Hypothalamus (tissue), 51 donors: ENCODE data around the gene LGR4.
A peak's percentile ranks its signal among the peaks of the same experiment; 100 is the strongest.

Experiments
- DNase-seq, 51 donors: peaks; one replicate each; lab custom pipeline; 2025; lab: John Stamatoyannopoulos, UW

Gene LGR4

DNA sequence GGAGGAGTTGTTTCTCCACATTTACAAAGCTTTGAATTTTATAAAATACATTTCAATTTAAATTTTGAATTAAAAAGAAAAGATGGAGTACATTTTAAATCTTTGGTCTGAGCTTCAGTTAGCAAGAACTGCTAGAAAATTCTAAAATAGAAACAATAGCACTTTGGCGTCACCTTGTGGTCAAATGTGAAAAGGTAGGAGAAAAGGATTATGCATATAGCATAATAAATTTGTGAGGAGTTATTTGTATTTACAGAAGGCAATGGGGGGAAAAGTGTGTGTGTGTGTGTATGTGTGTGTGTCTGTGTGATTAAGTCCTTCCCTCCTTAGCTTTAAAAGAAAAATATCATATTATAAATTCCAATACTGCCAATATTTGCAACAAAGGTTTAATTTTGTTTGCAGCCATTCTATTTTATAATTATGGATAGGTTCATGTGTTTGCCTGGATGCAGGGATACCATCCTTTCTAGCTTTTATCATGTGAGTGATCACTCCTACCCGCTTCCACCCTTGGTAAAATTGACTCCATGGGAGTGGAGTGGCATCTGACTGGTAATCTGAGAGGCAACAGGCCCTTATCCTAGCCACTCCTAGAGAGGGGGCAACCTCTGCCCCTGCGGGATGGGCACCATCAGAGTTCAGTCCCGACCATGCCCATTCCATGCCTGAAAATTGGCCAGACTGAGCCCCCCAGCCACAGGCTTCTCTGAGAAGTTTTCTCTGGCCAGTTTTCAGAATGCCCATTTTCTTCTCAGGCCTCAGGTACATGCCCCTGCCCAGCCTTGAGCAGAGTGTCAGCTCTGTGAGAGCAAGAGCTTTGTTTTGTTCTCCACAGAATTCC, 13.6 kb upstream of the LGR4 start:
- peak in 8 of 51 donors; percentile 3 to 67 (median 16) for DNase-seq

DNA sequence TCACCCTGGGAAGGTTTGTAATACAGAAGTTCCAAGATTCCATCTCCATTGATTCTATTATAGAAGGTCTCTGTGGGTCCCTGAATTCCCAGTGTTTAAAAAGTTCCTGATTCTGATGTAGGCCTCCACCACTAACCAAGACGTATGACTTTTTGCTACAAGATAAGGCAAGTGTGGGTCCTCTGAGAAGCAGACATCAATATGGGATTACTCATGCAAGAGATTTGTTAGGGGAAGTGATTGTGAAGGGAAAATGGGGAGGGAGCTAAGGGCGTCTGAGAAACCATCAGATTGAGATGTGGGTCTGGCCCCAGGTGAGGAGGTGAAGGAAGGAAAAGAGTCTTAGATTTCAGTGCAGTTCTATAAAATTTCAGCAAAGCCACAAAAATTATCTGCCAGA, 10.2 kb upstream of the LGR4 start:
- no peak for DNase-seq

DNA sequence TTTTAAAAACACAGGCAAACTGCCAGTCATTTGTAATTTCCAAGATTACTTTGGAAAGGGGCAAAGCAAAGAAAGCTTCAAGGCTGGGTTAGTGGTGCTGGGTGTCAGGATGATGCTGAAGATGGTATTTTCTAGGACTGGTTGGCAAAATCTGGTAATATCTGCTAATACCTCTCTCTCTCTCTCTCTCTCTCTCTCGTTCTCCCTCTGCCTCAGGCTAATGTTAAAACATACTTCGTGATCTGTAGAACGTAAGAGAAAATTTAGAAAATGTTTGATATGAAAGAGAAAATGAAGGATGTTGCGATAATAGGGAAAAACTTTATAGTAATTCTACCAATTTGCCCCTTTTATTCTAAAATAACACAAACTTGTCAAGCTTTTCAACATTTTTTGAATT, 9.4 kb upstream of the LGR4 start:
- no peak for DNase-seq

DNA sequence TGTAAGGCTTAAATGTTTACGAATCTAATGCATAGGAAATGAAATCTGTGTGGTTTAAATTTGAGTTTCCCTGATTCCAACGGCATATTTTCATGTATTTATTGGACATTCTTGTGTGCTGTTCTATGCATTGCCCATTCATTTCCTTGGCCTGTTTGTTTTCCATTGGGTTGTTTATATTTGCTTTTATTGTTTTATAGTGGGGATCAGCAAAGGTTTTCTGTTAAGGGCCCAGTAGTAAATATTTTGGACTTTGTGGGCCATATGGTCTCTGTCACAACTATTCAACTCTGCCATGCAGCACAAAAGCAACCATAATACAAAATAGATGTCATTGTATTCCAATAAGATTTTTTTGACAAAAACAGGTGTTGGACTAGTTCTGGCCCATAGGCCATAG, 5.2 kb upstream of the LGR4 start:
- DNase-seq = no peak

DNA sequence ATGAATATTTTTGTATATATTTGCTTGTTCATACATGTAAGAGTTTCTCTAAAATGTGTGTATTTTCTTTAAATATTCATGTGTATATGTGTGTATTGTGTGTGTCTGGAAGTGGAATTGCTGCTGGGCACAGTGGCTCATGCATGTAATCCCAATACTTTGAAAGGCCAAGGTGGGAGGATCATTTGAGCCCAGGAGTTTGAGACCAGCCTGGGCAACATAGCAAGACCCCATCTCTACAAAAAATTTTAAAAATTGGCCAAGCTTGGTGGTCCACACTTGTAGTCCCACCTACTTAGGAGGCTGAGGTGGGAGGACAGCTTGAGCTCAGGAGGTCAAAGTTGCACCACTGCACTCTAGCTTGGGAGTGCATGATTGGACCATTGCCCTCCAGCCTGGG, 4.7 kb upstream of the LGR4 start:
- DNase-seq = no peak

DNA sequence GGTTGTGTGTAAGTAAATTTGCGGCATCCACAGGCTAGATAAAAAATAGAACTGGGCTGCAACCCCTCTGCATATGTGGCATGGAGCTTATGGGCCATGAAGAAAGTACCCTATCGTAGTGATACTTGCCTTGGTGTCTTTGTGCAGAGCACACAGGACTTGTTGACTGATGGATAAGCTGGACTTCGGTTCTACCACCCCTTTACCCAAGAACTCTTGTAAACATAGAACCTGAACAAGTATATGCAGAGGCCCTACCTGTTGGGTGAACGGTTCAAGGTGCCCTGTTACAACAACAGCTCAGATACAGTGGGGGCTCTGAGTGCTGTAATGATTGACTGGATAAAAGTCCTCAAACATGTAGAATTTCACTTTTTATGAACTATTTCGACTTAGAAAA, 3.0 kb upstream of the LGR4 start:
- no peak for DNase-seq

DNA sequence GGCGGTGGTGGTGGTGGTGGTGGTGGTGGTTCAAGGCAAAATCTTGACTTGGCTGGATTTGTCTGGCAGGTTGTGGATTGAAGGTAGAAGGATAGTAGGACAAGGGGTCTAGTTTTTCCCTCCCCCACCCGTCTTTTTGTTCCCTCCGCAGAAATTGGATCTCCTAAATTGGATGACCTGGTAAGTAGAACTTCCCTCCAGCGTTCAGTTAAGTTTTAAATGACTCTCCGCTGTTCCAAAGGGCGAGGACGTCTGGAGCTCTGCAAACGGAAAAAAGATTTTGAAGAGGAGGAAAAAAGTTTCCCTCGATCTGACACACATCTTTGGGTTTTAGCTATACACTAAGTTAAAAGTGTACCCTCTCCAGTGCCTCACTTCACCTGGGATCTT, 422 bp upstream of the LGR4 start:
- no peak for DNase-seq

DNA sequence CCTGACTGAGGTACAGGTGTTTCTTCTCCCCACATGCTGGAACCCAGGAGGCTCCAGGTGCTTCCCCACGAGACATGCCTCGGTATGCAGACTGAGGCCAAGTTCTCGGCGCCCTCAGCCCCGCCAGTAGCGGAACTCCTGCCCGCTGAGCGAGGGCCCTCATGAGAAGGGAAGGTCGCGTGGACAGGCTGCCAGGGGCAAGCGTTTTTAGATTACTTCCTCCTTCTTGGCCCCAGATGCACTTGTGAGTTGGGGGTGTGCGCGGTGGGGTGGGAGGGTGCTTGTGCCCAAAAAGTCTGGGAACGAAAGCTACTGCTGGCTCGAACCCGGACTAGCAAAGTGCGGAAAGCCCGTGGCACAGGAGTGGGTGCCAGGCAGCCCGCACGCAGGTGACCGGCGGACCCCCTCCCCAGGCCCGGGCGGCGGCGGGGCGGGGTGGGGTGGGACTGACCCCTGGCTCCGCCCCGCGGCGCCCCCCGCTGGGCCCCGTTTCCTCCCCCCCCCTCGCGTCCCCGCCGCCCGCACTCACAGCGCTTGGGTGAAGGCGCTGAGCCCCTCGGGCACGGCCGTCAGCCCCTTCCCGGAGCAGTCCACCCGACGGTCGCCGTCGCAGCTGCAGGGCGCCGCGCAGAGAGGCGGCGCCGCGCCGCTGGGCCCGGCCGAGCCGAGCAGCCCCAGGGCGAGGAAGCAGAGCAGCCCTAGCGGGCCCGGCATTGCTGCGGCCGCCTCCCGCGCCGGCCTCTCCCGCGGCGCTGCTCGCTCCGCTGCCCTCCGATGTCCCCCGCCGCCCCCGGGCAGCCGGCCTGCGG, 797 bp downstream of the LGR4 start:
- DNase-seq = peak in 38 of 51 donors; percentile 6 to 66 (median 42)

DNA sequence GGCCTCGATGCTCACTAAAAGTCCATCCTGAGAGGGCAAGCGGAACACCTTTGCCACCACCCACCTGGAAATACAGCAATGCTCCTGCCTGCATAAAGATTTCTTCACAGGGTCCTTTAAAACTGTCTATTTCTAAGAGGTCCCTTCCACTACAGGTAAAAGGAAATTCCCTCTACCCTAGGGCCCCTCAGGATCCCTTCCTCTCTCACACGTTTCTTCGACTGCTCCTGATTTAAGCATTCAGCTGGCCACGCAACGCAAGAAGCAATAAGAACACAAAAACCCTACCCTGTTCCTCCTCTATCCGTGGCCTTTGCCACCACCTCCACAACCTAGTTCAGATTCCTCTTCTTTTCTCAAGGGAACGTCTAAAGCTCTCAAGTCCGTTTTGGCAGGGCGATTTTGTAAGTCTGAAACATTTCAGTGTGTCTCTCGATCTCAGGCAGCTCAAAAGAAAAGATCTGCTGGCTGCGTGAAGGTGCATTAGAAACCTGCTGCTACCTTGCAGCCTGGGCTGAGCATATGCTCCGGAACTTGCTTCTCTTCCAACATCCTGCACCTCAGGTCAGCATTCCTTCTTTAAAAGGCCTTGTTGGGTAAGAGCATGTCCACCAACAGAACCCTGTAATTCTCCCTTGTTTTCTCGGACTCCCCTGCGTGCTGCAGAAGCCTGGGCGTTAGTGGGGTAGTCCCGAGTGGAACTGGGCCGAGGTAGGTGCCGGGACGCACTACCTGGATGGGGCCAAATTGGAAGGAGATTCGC, 1.6 kb downstream of the LGR4 start:
- DNase-seq = peak in 3 of 51 donors; percentile 33 to 38 (median 37)

DNA sequence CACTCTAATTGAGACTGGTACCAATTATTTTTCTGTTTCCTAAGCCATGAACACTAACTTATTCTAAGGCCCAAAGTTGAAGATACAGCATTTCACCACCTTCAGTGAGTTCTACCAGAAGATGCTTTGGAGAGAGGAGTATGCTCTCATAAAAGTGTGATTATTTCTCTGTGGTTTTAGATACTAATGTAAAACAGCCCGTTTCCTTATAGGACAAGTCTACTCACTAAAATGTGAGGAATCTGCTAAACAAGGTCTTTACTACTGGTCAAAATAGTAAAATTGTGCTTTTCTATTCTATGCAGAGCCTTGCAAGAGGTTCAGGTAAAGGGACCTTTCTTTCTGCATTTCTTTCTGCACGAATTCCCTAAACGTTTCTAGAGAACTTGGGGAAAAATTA, 2.4 kb downstream of the LGR4 start:
- no peak for DNase-seq

DNA sequence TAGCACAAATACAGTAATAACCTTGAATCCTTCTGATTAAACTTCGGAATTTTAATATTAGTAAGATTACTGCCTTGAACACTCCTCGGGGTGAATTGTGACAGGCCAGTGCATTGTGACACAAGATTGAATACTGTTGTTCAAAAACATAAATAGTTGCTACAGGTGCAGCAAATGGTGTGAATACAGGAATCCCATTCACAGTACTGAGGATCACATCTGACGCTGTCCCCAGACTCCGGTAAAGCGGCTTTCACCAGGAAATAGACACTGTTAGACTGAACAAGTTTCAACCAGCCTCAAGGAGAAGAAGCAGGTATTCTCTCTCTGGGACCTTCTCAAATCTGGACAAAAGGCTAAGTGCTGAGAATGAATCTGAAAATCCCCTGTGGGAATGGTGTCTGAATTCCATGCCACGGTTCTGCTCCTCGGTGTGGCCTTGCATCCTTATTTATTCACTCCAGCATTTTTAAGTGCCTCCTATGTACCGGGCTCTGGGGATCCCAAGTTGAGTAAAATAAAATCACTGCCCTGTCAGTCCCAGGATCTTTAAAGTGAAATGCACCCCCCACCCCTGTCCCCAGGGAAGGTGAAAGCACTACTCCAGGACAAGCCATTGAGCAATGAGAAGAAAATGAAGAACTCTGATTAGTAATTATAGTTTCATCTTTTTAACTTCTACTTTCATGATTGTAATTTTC, 3.4 kb downstream of the LGR4 start:
- DNase-seq = no peak

DNA sequence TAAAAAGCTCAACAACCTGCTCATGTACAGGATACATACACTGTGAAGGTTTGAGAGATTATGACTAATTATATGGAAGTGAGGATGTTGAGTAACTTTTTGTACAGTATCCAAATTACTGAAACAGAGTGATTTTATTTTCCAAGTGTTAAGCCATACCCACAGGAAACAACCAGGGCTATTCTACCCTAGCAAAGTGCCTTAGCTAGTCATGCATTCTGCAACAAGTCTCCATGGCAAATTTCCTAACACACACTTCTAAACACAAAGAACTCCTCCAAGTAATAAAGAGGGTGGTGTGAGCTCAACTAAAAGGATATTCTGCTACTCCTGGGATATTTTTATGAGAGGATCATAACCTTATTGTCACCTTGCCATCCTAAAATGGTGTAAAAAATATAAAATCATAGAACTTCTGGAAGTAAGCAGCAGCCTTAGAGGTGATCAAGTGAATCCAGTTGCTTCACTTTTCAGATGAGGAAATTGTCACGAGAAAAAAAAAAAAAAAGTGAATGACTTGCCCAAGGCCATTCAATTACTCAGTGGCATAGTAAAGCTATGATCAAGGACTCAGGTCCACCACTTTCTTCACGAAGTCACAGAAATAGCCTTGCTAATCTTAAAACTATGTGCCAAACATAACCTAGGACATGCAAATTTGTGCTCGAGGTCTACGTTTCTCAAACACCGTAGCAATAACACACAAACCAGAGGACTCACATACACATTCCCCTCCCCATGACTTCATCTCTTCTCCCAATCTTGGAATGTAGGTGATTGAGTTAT, 4.2 kb downstream of the LGR4 start:
- DNase-seq = no peak

DNA sequence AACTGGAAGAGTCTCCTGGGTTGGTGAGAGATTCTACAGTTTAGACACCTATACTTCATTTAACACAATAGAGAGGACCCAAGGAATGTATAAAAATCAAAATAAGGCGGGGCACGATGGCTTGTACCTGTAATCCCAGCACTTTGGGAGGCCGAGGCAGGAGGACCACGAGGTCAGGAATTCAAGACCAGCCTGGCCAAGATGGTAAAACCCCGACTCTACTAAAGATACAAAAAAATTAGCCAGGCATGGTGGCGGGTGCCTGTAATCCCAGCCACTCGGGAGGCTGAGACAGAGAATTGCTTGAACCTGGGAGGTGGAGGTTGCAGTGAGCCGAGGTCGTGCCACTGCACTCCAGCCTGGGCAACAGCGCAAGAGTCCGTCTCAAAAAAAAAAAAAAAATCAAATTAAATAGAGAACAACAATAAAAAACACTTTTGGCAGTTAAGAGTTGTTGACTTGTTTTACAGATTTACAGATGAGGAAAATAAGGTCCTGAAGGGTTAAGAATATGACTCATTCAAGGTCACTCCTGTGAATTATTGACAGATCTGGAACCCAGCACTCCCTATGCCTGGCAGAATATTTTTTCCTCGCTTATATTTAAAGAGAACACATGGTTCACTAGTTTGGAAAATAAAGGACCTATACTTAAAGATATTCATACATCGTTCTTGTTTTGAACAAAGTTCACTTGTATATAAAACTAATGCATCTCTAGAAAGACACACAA, 5.2 kb downstream of the LGR4 start:
- no peak for DNase-seq

DNA sequence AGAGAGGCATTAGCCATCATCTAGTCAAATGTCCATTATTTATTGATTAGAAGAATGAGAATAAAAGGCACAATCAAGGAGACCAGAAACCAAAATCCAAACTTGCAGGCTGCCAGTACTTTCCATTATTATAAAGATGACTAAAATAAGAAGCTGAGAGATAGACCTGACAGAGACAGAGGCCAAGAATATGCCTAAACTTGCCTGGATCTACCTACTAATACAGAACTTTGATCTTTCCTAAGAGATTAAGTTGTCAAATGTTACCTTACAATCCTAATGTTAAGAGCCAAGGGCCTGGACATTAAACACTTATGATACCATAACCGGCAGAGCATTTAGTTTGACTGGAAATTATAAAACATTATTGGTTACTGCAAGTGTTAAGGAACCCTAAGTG, 6.2 kb downstream of the LGR4 start:
- no peak for DNase-seq

DNA sequence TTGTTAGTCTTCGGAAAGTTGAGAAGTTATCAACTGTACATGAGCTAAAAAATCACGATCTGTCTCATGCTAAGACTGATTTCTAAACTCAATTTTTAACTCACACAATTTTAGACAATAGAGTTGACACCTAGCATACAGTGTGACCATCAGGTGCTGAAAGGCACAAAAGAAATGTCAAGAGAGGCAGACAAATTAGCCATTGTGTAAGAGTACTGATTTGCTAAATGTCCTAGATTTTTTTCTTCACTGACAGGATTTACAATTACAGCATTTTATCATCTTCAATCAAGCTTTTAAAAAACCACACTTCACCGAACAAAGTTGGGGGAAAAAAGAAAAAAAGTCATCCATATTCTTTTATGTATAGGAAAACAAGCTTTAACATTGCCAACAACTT, 7.0 kb downstream of the LGR4 start:
- DNase-seq = no peak

DNA sequence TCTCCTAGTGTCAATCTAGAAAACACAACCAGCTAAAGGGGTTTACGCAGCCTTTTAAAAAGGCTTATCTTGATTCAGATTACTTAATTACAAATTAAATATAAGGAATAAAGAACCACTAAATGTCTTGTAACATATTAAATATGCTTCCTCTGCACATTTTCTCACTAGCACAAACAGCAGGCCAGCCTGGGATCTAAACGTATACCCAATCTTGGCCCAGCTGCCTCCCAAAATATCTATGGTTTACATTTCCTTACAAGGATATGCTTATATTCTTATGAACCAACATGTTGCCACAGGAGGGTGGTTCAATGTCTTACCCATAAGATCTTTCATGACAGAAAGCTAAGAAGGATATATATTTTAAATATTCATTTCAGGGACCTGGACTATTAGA, 7.7 kb downstream of the LGR4 start:
- no peak for DNase-seq

DNA sequence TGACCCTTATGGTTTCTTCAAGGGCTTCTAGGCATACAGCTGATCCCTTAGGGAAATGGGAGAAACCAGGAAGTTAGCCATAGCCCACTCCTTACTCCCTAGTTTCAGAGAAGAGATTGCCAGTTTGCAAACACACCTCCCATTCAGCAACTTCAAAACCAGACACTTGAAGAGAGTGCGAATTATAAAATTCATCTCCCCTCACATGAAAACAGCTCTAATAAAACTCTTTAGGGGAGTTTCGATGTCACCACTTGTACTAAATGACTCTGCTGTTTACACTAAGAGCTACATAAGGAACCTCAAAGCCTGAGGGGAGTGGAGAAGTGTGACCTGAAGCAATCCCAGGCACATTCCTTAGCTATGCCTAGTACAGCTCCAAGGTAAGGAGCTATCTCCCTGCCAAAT, 8.3 kb downstream of the LGR4 start:
- DNase-seq = no peak

DNA sequence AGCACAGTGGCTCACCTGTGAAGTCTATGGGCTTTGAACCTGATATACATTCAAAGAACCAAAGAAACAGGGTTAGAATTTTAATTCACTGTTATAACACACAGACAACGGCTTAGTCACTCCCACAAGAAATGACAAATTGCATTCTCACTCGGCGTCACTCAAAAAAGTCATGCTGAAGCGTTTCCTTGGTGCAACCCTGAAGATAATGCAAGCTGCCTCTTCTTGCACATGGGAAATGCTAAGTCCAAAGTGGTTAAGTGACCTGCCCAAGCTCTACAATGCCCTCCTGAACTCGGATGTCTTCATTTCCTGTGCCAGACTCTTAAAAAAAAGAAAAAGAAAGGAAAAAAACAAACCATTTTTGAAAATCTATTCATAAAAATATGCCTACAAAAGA, 10.0 kb downstream of the LGR4 start:
- no peak for DNase-seq
